Measurements from ENCODE around the gene MYO3A. TPM values are rescaled to one million over a fixed set of nuclear protein-coding genes. Genes with fewer than 3 reads are reported as not detected.

The MYO3A gene
- total and polyA plus RNA-seq, 4 donors, result 0.33 TPM; not detected in 2

DNA sequence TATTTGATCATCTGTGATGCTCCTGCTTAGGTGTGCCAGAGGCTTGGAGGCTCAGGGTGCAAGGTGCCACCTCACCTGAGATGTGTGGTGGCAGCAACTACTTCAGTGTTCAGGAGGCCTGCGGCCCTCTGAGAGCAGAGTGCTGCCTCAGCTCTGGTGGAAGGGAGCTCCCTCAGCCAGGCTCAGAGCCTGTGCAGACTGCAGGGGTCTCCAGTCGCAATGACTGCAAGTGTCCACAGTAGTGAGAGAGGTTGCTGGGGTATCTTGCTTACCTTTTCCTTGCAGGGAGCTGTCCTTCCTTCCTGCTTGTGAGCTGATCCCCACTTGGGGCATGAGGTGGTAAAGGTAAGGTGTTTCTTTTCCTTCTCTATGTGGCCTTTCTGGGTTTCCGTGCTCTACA is 151.5 kb downstream of the MYO3A start (continued):
- TF ChIP-seq, protein P1, sequence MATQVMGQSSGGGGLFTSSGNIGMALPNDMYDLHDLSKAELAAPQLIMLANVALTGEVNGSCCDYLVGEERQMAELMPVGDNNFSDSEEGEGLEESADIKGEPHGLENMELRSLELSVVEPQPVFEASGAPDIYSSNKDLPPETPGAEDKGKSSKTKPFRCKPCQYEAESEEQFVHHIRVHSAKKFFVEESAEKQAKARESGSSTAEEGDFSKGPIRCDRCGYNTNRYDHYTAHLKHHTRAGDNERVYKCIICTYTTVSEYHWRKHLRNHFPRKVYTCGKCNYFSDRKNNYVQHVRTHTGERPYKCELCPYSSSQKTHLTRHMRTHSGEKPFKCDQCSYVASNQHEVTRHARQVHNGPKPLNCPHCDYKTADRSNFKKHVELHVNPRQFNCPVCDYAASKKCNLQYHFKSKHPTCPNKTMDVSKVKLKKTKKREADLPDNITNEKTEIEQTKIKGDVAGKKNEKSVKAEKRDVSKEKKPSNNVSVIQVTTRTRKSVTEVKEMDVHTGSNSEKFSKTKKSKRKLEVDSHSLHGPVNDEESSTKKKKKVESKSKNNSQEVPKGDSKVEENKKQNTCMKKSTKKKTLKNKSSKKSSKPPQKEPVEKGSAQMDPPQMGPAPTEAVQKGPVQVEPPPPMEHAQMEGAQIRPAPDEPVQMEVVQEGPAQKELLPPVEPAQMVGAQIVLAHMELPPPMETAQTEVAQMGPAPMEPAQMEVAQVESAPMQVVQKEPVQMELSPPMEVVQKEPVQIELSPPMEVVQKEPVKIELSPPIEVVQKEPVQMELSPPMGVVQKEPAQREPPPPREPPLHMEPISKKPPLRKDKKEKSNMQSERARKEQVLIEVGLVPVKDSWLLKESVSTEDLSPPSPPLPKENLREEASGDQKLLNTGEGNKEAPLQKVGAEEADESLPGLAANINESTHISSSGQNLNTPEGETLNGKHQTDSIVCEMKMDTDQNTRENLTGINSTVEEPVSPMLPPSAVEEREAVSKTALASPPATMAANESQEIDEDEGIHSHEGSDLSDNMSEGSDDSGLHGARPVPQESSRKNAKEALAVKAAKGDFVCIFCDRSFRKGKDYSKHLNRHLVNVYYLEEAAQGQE (IDR thresholded peaks at IDR 0.05), result no peak
- TF ChIP-seq FOXA2 (IDR thresholded peaks at IDR 0.05) (no peak), NR2F2 (IDR thresholded peaks at IDR 0.05) (no peak)

DNA sequence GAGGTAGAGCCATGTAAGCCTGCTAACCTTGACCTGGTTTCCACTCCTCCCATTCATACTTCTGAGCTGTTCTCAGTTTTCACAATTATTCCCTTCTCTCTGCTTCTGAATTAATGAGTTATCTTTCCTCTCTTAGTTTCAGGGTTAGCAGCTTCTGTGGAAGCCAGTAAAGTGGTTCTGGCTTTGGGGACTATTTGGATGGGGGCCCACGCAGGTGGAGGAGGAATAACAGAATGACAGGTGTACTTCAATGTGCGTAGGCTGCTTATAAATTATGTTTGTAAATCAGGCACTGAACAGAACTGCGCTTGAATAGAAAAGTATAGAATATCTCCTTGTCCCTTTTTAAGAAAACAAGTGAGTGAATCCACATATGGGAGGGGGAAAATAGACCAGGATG is 153.6 kb downstream of the MYO3A start:
- DNase-seq (ENCODE audit: low spot score), result no peak
- Histone ChIP-seq H3K9ac (ENCODE audit: low read depth in 1 of 2, low read length in 2 of 2) (no peak overlapping the region), H3K4me1 (ENCODE audit: control insufficient read depth in 4 of 4, insufficient read depth in 4 of 4, low read length in 3 of 4) (no peaks in the 10 kb centered on the region), H3K36me3 (ENCODE audit: control insufficient read depth in 4 of 4, insufficient read depth in 3 of 4, low read depth in 1 of 4, low read length in 3 of 4) (no peaks in the 10 kb centered on the region), H3K9me3 (ENCODE audit: control insufficient read depth in 4 of 4, low read length in 3 of 4) (peaks cover 0 to 3% (median 0%) of the 10 kb centered on the region in 4 donors), H3K27me3 (ENCODE audit: control insufficient read depth in 4 of 4, insufficient read depth in 4 of 4, low read length in 3 of 4) (peaks cover 0 to 3% (median 0%) of the 10 kb centered on the region in 4 donors), H3K4me3 (ENCODE audit: low read depth in 1 of 3, low read length in 3 of 3) (no peak overlapping the region), H3K27ac (ENCODE audit: low read depth in 1 of 2, low read length in 2 of 2) (no peak overlapping the region)
- TF ChIP-seq HNF4A (conservative IDR thresholded peaks at IDR 0.05) (no peak), EGR1 (IDR thresholded peaks at IDR 0.05; ENCODE audit: low read depth in 2 of 2) (no peak), GABPA (IDR thresholded peaks at IDR 0.05 in 1 of 2, conservative IDR thresholded peaks at IDR 0.05 in 1 of 2) (no peak), RXRA (IDR thresholded peaks at IDR 0.05) (no peak), FOXA1 (IDR thresholded peaks at IDR 0.05) (no peak), NR2F2 (IDR thresholded peaks at IDR 0.05) (no peak), TAF1 (conservative IDR thresholded peaks at IDR 0.05) (no peak)
- TF ChIP-seq, protein P2, sequence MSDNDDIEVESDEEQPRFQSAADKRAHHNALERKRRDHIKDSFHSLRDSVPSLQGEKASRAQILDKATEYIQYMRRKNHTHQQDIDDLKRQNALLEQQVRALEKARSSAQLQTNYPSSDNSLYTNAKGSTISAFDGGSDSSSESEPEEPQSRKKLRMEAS (IDR thresholded peaks at IDR 0.05), result no peak
- TF ChIP-seq, protein P3, sequence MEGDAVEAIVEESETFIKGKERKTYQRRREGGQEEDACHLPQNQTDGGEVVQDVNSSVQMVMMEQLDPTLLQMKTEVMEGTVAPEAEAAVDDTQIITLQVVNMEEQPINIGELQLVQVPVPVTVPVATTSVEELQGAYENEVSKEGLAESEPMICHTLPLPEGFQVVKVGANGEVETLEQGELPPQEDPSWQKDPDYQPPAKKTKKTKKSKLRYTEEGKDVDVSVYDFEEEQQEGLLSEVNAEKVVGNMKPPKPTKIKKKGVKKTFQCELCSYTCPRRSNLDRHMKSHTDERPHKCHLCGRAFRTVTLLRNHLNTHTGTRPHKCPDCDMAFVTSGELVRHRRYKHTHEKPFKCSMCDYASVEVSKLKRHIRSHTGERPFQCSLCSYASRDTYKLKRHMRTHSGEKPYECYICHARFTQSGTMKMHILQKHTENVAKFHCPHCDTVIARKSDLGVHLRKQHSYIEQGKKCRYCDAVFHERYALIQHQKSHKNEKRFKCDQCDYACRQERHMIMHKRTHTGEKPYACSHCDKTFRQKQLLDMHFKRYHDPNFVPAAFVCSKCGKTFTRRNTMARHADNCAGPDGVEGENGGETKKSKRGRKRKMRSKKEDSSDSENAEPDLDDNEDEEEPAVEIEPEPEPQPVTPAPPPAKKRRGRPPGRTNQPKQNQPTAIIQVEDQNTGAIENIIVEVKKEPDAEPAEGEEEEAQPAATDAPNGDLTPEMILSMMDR (IDR thresholded peaks at IDR 0.05; ENCODE audit: low read depth, low read length, missing input control), result no peak
- TF ChIP-seq, protein P4, sequence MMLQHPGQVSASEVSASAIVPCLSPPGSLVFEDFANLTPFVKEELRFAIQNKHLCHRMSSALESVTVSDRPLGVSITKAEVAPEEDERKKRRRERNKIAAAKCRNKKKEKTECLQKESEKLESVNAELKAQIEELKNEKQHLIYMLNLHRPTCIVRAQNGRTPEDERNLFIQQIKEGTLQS (IDR thresholded peaks at IDR 0.05), result no peak
- 92% methylated on average over 3 of the region's 3 CpGs for WGBS

DNA sequence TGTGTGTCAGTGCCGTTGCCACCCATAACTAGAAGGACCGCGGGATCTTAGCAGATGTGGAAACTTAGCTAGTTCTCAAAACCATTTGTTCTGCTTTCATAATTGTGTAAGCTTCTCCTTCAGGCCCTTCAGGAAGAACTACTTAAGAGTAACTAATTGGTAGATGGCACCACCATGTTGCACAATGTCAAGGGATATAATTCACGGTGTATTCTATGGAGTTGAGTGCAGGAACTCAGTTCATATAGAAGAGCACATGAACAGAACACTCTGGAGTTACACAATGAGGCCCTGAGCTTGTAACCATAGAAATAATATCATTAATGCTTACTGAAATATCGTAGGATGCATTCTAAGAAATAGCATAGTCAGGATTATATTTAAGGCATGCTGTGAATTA is 156.0 kb downstream of the MYO3A start:
- H3K4me3 ChIP-seq (ENCODE audit: low read depth in 1 of 3, low read length in 3 of 3), result no peak overlapping the region
- TF ChIP-seq, protein P3 (IDR thresholded peaks at IDR 0.05; ENCODE audit: low read depth, low read length, missing input control), result no peak
- TF ChIP-seq, protein P2 (IDR thresholded peaks at IDR 0.05), result no peak
- TF ChIP-seq FOXA1 (IDR thresholded peaks at IDR 0.05), result no peak
- no peak for TF ChIP-seq JUND (IDR thresholded peaks at IDR 0.05)
- TF ChIP-seq, protein P1 (IDR thresholded peaks at IDR 0.05), result no peak
- TF ChIP-seq, protein P4 (IDR thresholded peaks at IDR 0.05), result no peak
- TF ChIP-seq TAF1 (conservative IDR thresholded peaks at IDR 0.05), result no peak
- no peak for TF ChIP-seq NR2F2 (IDR thresholded peaks at IDR 0.05)
- TF ChIP-seq HNF4G (IDR thresholded peaks at IDR 0.05), result no peak
- TF ChIP-seq RAD21 (IDR thresholded peaks at IDR 0.05), result no peak
- TF ChIP-seq HNF4A (conservative IDR thresholded peaks at IDR 0.05), result no peak
- no peak for TF ChIP-seq YY1 (IDR thresholded peaks at IDR 0.05)
- H3K4me1 ChIP-seq (ENCODE audit: control insufficient read depth in 4 of 4, insufficient read depth in 4 of 4, low read length in 3 of 4), result no peaks in the 10 kb centered on the region
- peaks cover 0 to 3% (median 0%) of the 10 kb centered on the region in 4 donors for H3K9me3 ChIP-seq (ENCODE audit: control insufficient read depth in 4 of 4, low read length in 3 of 4)
- no peaks in the 10 kb centered on the region for H3K36me3 ChIP-seq (ENCODE audit: control insufficient read depth in 4 of 4, insufficient read depth in 3 of 4, low read depth in 1 of 4, low read length in 3 of 4)
- DNase-seq (ENCODE audit: low spot score), result no peak
- H3K9ac ChIP-seq (ENCODE audit: low read depth in 1 of 2, low read length in 2 of 2), result no peak overlapping the region
- H3K27me3 ChIP-seq (ENCODE audit: control insufficient read depth in 4 of 4, insufficient read depth in 4 of 4, low read length in 3 of 4), result peaks cover 0 to 3% (median 0%) of the 10 kb centered on the region in 4 donors
- 86% methylated on average over 5 of the region's 5 CpGs for WGBS
- H3K27ac ChIP-seq (ENCODE audit: low read depth in 1 of 2, low read length in 2 of 2), result no peak overlapping the region

Measured in liver (tissue), 9 donors.